Stimulated activated CD8-positive, alpha-beta memory T cell treated with anti-CD3 and anti-CD28 coated beads, Interleukin-12 subunit alpha, Interleukin-12 subunit beta, amount 100 ng/mL, for 4 hours (primary cell): ENCODE data around the gene ZNF536.
"Not testable (repeated sequence)": the region's sequence is repeated elsewhere in the genome, so short reads cannot be mapped to it uniquely, and the experiment has no call there.

ENCODE experiments used
- DNase-seq: peaks from one replicate; pipeline ENCODE4 v3.0.0-alpha.2; 2020; ENCODE audit warnings: low read depth

Gene ZNF536

DNA sequence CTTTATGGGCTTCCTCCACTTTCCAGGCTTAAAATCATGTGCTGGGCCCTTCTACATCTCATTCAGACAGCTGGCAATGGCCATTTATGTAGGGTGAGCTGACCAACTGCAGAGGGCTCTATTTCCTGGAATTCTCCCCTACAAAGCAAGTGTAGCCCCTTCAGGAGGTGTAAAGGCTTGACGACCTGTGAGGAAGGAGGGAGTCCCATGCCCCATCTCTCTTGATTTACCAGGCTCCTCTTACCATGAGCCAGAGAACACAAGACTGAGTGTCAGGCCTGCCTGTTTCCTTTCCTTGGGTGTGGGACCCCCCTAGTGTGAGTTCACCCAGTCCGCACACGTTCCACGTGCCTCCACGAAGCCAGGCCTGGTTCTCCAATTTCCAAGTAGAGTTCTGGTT is 16.6 kb downstream of the ZNF536 start:
- DNase-seq, result no peak

DNA sequence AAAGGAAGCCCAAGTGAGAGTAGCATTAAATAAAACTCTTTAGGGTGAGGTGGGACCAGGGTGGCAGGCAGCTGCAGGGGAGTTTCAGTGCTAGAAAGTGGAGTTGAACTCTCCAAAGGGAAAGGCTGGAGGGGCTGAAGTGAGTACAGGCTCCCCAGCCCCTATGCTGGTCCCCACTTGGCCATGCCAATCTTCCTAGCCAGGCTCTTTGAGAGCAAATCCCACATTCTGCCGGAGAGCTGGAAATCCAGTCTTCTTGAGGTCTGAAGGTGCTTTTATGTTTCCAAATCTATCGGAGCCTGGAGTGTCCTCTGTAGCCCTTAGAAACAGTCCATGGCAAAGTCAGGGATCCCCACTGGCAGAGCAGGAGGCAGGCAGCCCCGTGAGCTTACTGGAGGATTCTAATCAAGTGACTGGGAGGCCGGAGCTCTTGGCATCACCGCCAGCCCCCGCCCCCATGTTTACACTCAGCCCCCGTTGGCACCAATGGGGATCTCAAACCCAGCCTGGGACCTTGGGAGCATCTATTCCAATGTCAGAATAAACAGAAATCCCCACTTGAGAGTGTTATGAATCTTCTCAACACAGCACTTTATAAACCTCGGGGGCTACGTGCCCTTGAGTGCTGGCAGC is 18.3 kb downstream of the ZNF536 start:
- DNase-seq, result no peak

DNA sequence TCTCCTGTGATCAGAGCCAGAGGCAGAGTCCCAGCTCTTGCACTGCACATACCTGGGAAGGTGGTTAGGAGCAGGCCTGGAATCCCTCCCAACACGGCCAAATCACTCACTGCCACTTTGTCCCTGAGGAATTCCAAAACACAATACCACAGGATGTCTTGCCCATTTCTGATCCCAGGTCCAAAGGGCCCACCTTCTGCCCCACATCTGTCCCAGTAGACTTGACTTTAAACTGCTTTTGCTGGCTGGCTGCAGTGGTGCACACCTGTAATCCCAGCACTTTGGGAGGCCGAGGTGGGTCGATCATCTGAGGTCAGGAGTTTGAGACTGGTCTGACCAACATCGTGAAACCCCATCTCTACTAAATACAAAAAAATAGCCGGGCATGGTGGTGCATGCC is 18.9 kb downstream of the ZNF536 start:
- no peak for DNase-seq

DNA sequence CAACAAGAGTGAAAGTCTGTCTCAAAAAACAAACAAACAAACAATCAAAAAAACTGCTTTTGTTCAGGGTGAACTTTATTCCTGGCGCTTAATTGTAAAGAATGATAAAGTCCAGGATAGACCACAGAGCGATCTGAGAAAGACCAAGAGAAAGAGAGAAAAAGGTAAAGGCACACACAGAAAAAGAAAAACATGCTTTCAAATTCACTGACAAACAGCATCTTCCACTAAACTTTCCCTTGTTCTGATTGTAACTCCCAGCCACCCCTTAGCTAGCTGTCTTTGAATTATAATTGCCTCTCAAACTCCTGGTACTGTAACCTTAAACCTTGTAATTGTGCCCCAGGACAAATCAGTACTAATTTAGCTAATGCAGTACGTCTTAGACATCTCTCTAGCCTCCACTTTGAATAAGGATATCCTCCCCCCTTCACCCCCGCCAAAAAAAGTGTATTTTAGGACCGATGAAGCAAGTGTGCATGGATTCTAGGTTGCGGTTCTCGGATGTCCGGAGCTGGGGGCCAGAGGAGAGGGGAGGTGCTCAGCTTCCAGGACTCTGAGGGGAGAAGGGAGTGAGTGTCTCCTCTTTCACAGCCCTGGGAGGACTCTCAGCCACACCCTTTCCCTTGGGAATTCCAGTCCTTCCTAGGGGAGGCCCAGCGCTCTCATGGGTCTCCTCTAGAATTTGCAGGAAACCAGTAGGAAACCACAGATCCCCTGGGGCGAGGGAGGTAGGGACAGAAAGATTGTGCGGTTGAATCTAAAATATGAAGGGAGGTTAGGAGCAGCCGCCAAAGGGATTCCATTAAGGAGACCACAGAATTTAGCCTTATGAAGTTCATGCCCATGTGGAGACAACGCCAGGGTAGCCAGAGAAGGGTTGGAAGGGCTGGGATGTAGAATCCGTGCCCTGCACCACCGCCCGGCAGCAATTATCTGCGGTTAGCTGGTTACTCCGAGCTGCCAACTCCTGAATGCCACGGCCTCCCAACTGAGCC is 19.7 kb downstream of the ZNF536 start:
- no peak for DNase-seq

DNA sequence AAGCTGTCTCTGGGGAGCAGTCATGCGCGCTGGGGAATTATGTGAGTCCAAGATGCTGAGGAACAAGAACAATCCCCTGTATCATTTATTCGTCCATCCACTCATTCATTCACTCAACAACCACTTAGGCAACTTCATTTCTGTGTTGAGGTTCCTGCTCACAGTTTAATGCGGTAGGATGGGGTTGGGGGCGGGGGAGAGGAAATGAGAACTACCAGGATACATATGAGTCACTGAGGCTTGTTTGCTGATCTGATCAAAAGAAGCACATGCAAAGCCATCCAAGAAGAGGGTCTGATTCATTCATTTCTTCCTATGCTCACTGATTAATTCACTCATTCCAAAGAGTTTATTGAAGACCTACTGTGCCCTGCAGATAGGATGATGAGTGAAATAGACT is 20.9 kb downstream of the ZNF536 start:
- DNase-seq, result no peak

DNA sequence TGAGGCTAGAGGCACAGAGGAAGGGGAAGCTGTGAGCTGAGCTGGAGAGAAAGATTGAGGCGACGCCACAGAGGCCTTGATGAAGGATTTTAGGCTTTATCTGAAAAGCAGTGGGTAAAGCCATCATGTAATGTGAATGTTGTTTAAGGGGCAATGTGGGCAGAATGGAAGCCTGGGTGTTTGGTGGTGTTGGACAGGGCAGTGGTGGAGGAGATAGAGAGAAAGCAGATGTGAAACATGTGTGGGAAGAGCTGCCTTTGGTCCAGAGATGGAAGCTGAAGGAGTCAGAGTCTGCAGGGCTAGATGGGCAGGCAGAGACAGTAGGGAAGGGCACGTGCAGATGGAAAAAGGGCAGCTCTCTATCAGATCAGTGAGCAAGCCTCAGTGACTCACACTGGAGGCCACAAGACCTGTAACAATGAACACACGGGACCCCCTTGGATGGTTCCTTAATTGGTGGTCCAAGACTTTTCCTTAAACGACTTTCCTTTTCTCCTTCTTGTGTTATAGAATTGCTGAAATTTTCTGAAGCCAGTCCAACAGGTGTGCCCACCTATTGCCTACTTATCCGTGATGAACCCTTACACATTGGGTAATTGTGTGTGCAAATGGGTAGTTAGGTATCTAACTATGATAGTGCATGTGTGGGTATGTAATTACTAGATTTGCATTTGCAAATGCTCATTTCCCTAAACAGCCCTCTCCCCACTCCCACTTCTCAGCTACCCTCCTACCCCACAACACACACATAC is 21.7 kb downstream of the ZNF536 start:
- no peak for DNase-seq

DNA sequence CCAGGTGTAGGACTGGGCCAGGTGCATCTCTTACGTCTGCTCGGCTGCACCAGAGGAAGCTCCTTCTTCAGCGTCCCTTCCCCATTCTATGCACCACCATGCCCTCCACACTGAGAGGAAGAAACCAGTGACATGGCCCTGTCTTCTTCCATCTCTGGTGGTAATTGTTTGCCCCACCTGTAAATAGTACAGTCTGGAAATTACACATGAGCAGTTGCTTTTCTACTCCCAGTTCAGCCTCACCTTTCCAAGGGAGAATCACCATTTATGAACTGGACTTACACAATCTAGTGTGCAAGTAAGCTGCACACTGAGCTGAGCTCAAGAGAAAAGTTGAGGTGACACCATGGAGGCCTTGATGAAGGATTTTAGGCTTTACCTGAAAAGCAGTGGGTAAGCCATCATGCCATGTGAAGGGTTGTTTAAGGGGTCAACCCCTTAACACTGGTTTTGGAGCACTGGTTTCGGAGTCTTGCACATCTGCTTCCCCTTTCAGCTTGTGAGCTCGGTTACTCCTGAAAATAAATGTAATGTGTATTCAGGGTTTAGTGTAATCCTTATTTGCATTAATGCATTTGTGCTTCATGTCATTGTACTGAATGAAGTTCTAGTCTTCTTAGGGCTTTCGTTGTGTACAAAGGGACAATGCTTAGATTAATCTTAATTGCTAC is 22.4 kb downstream of the ZNF536 start:
- no peak for DNase-seq

DNA sequence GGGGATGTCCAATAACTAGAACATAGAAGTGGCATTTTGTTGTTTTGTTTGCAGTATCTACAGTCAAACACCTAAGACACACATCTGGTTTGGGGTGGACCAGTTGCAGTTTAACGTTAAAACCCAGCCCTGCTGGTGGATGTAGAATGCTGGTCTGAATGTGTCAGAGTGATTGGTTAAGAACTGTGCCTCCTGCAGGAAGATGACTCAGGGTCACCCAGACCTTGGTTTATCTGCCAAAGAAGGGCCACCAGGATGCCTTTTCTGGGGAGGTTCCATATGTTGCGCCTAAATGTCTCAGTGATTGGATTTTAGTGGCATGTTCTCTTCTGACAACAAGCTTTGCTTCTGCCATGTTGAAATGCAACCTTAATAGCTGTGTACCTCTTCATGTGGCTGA is 23.1 kb downstream of the ZNF536 start:
- DNase-seq, result no peak

DNA sequence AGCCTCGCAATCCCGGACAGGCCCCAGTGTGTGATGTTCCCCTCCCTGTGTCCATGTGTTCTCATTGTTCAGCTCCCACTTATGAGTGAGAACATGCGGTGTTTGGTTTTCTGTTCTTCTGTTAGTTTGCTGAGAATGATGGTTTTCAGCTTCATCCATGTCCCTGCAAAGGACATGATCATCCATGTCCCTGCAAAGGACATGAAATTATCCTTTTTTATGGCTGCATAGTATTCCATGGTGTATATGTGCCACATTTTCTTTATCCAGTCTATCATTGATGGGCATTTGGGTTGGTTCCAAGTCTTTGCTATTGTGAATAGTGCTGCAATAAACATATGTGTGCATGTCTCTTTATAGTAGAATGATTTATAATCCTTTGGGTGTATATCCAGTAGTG is 26.4 kb downstream of the ZNF536 start:
- DNase-seq, result not testable (repeated sequence)

DNA sequence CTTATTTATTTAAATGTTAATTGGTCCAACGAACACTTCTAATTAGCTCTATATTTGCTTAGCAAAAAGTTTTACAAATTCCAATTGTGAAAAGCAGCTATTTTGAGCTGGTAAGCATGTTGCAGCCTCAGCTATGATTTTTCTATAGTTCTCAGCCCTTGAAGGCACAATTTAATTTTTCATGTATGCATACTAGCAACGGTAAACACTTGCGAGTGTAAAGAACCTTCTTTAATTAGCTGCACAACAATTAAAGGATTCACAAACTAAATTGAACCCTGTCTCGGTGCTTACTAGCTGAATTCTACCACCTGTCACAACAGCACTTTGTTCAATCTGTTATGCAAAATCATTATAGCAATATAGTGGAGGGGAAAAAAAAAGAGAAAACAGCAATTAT is 29.8 kb downstream of the ZNF536 start:
- DNase-seq, result no peak

DNA sequence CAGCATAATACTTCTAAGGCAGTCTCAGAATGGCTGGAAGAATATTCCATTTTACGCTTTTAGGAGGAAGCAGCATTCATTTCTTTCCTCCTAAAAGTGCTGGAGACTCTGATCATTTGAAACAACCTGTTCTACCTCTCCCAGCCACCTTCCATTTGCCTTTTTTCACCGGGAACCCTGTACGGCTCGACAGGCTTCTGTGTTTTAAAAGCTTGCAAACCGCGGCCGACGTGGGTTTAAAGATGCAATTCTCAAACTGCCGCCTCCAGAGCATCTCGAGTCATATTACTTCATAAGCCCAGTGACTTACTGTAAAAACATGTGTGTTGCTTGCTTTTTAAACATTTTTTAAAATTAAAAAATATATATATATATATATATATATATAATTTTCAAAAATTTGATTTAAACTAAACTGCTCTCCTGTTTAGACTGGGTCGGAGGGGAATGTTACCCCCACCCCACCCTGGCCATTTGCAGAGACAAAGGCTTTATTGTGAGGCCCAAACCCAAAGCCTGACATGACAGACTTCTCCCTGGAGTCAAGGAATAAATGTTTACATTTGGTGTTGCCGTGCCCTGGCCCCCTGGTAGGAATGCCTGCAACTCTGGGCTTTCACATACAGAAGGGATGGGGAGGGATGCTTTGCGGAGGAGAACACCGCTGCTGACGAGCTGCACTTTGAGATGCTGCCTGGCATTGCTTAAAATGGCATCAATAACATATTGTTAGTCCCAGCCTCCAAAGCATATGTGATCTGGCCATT is 30.4 kb downstream of the ZNF536 start:
- DNase-seq, result no peak

DNA sequence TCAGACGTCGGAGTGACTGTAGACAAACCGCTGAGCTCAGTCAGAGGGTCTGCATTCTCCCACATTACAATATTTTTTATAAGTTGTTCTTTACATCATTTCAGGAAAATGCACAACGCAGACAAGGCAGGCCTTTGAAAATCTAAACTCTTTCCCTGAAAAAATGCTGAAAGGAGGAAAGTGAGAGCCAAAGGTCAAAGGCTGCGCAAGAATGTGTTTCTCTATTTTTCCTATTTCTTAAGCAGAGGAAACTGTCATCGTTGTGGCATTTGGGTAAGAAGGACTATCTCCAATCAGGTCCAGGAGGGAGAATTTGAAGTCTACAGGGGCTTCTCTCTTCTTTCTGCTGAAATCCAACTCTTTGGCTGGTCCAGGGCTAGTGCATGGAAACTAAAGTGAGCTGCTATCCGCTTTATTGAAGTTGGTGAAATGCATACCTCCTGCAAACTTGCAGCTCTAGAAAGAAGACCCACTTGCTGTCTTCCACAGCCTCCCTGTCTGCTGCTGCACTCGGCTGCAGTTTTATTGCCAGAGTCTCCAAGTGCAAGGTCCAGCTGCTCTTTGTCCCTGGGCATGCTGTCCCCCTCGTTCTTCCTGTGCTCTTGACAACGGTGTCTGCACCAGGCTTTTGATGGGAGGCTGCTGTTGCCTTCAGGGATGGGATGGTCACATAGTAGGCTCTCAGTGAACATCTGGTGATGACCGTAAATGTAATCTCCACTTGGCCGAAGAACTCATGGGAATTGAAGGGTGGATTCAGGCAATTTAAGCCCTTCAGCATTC is 31.2 kb downstream of the ZNF536 start:
- DNase-seq, result no peak

DNA sequence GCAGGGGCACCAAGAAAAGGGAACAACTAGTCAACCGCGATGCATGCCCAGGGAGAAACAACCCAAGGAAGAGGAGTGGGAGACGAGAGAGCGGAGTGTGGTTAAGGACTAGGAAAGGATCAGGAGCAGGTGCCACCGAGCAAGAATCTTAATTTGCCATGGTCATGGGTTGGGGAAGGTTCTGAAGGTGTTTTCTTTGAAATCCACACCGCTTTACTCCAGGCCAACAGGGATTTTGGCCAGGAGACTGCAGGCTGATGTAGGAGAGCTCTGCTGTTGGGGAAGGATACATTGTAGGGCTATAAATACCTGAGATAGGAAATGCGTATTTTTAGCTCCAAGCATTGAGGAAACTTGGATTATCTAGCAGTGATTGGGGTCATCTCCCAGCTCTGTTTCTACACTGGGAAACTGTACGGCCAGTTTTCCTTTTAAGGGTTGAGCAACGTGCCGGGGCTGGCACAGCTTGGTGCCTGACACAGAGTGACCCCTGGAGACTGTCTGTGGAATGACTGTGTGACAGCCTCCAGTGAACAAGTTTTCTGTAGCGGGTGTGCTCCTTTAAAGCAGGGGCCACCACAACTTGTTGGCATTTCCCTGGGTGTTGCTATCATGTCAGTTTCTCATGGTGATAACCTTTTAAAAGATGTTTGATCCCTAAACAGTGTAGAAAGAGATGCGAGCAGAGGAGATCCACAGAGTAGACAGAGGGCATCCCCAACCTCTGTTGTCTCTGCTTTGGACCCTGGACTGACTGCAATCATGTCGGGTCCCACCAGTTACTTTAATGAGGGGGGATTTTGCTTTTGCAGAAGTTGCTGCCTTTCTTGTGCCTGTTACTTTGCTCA is 34.3 kb downstream of the ZNF536 start:
- no peak for DNase-seq

DNA sequence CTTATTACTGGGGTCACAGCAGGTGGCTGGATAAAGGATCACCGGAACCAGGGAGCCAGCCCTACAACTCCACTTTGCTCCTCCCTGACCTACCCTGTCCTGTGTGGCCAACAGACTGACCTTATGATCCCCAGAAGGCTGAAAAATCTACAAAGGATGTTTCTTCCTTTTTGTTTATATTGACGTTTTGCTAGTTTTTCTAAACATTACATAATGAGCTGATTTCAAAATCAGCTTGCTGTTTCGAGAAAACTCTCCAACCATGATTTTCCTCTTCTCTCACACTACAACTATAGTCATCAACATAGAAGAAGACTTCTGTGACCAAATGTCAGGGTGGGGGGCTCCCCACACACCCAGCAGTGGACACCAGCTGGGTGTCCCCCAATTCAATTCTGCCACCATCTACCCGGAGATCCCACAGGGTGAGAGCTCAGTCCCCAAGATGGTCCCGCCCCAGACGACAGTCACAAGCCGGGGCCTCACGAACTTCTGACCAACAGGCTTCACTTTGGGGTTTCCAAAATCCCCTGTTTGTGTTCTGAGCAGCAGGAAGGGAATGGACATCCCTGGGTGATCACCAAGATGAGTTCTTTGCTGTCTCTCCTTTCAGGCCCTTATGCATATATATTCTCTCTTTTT is 35.0 kb downstream of the ZNF536 start:
- DNase-seq, result no peak

DNA sequence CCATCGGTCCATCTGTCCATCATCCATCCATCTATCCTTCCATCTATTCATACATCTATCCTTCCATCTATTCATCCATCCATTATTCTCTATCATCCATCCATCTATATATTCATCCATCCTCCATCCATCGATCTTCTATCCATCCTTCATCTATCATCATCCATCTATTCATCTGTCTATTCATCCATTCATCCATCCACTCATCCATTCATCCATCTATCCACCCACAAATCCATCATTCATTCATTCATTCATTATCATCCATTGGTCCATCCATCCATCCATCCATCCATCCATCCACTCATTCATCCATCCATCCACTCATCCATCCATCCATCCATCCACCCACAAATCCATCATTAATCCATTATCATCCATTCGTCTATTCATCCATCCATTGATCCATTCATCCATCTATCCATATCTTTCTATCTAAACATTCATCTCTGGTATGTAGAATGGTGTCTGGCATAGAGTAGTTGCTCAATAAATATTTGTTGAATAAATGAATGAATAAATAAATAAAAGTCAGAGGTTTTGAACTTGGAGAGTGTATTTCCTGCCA is 36.6 kb downstream of the ZNF536 start:
- DNase-seq, result no peak

DNA sequence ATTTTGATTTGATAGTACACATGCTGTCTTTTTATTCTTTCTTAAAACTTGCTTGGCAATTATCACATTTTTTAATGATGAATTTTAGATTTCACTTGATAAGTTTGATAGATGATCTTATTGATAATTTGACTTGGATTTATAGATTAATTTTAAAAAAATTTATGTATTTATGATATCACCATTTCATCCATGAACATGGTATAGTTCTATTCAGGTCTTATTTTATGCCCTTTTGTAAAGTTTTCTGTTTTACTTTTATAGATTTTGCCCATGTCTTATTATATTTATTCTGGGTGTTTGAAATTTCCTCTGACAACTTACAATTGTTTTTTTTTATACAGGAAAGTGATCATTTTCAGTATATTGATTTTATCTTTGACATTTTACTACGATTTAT is 39.5 kb downstream of the ZNF536 start:
- DNase-seq, result no peak

DNA sequence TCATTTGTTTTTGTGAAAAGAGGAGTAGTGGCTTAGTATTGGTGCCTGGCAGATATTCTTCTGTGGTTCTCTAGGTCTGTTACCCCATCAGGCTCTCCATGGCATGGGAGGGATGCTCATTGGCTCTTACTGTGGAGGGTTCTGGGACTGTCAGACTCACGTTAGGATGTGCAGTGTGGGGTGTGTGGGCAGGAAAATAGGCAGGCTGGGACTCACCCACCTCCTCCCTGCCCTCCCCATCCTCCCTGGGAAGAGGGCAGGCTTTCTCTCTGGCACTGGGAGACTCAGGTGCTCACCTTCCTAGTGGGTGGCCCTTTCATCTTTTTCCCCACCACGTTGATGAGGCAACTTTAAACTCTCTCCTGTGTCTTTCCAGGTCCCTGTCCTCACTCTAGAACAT is 44.2 kb downstream of the ZNF536 start:
- DNase-seq, result no peak

DNA sequence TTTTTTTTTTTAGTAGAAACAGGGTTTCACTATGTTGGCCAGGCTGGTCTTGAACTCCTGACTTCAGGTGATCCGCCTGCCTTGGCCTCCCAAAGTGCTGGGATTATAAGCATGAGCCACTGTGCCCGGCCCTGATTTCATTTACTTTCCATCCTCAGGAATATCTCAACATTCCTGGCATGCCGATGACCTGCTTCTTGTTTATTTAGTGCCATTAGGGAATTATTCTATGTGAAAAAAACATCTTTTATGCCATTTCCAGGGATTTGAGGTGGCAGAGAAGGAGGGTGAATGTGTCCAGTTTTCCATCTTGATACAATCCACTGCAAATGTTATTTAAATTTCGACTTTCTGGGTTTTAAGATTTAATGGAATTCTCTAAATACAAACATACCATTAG is 45.0 kb downstream of the ZNF536 start:
- not testable (repeated sequence) for DNase-seq
